ENCODE measurements around the gene PRDX5. TPM values are rescaled to one million over a fixed set of nuclear protein-coding genes. Genes with fewer than 3 reads are reported as not detected.

PRDX5 gene
- total RNA-seq, 1 donor from 2014 or later: 217 TPM

DNA sequence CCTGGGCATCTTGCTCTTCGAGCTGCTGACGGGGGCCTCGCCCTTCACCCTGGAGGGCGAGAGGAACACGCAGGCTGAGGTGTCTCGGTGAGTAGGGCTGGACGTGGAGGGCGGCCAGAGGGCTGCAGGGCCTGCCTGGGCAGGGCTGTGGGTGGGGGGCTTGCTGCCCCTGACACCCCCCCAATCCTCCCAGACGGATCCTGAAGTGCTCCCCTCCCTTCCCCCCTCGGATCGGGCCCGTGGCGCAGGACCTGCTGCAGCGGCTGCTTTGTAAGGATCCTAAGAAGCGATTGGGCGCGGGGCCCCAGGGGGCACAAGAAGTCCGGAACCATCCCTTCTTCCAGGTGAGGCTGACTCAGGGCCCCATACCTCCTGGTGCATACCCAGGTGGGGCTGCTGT is 43.7 kb downstream of the PRDX5 start:
- DNase-seq (ENCODE audit: low read depth in 2 of 2): no peak

DNA sequence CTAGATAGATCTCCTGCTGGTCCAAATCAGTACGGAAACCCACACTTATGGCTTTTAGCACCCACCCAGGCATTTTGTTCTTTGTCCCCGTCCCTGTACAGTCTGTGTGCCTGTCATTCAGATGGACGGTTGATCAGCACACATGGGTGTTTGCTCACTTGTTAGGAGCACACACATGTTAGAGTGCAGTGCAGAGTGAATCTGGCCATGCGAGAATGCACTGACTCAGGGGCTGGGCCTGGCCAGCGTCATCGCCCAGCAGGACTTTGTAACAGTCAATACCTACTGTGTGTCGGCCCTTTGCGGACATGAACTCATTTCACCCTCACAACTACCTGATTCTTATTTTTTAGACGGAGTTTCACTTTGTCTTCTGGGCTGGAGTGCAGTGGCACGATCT is 44.4 kb downstream of the PRDX5 start:
- no peak for DNase-seq (ENCODE audit: low read depth in 2 of 2)

DNA sequence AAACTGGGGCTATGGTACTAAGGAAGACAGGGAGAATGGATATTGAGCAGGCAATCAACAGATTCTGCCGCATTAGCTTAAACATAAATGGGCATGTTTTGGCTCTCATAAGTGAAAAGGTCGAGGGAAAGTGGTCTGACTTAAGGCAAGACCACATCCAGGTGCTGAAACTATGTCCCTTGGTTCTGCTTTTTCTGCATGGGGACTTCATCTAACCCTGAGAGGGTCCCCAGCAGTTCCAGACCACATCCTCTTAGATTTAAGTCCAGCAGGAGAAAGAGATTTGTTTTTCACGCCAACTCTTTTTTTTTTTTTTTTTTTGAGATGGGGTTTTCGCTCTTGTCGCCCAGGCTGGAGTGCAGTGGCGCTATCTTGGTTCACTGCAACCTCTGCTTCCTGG is 46.5 kb downstream of the PRDX5 start:
- no peak for DNase-seq (ENCODE audit: low read depth in 2 of 2)

- no peak for DNase-seq (ENCODE audit: low read depth in 2 of 2)
Observed at GRCh38 chr11:64364911-64365310, 47.0 kb downstream of the PRDX5 start.

DNA sequence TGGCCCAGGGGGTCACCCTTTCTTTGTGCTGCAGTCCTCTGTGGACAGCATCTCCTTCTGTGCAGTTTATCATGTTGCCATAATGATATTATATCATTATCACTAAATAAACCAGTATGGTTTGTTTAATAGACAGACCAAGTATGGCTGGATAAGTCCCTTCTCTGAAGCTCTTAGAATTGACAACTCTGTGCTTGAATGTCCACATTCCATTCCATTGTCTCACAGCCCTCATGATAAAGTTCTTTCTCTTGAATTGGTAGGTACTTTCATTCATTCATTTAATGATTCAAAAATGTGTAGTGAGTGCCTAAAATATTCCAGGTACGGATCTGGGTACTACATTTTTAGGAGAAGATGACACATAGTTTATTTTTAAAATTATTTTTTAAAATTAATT is 48.8 kb downstream of the PRDX5 start:
- DNase-seq (ENCODE audit: low read depth in 2 of 2): no peak

- DNase-seq (ENCODE audit: low read depth in 2 of 2): no peak
Observed at GRCh38 chr11:64367931-64368672, 50.2 kb downstream of the PRDX5 start.

GRCh38 chr11:64368673-64369074 is 50.8 kb downstream of the PRDX5 start:
- no peak for DNase-seq (ENCODE audit: low read depth in 2 of 2)

GRCh38 chr11:64369440-64370421 is 51.8 kb downstream of the PRDX5 start:
- DNase-seq (ENCODE audit: low read depth in 2 of 2): no peak

DNA sequence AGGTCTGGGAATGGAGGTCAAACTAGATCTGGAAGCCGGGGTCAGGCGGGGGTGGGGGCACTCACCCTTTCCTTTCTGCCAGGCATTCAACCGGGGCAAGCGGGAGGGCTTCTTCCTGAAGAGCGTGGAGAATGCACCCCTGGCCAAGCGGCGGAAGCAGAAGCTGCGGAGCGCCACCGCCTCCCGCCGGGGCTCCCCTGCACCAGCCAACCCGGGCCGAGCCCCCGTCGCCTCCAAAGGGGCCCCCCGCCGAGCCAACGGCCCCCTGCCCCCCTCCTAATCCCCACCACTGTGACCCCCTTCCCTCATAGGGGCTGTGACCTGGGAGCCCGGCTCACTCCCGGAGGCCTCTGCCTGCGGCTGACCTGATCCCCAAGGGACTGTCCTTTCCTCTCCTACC is 53.3 kb downstream of the PRDX5 start:
- DNase-seq (ENCODE audit: low read depth in 2 of 2): no peak

Other genes with a start within 250 kb of the PRDX5 start
- gene MACROD1, start 152.0 kb upstream of the PRDX5 start, total RNA-seq: 23.1 and 25.4 TPM in 2 replicates
- 117 and 122 TPM in 2 replicates for gene STIP1, start 131.9 kb upstream of the PRDX5 start, total RNA-seq
- 5.4 and 15.7 TPM in 2 replicates for gene FERMT3, start 111.4 kb upstream of the PRDX5 start, total RNA-seq
- gene TRPT1, start 91.9 kb upstream of the PRDX5 start, total RNA-seq: 19.3 and 27.6 TPM in 2 replicates
- gene NUDT22, start 91.8 kb upstream of the PRDX5 start, total RNA-seq: 26.4 and 31.1 TPM in 2 replicates
- 7.8 and 20.1 TPM in 2 replicates for gene DNAJC4, start 87.6 kb upstream of the PRDX5 start, total RNA-seq
- 7.7 and 22.4 TPM in 2 replicates for gene VEGFB, start 83.5 kb upstream of the PRDX5 start, total RNA-seq
- gene FKBP2, start 77.0 kb upstream of the PRDX5 start, total RNA-seq: 51.3 and 69.7 TPM in 2 replicates
- 130 and 156 TPM in 2 replicates for gene PPP1R14B, start 71.2 kb upstream of the PRDX5 start, total RNA-seq
- gene PLCB3, start 66.6 kb upstream of the PRDX5 start, total RNA-seq: 16.3 and 17.3 TPM in 2 replicates
- 65.4 and 65.7 TPM in 2 replicates for gene BAD, start 33.5 kb upstream of the PRDX5 start, total RNA-seq
- gene GPR137, start 32.3 kb upstream of the PRDX5 start, total RNA-seq: 6.2 and 9.5 TPM in 2 replicates
- gene KCNK4, start 26.8 kb upstream of the PRDX5 start, total RNA-seq: not detected in 2 replicates
- gene CATSPERZ, start 17.8 kb upstream of the PRDX5 start, total RNA-seq: 0.25 TPM in 1 of 2 replicates, not detected in the other
- gene ESRRA, start 12.6 kb upstream of the PRDX5 start, total RNA-seq: 42.0 and 56.0 TPM in 2 replicates
- gene TRMT112, start 562 bp upstream of the PRDX5 start, total RNA-seq: 168 and 222 TPM in 2 replicates
- 1.5 and 1.8 TPM in 2 replicates for gene CCDC88B, start 22.1 kb downstream of the PRDX5 start, total RNA-seq
- 29.4 and 35.8 TPM in 2 replicates for gene RPS6KA4, start 41.0 kb downstream of the PRDX5 start, total RNA-seq
- gene SLC22A11, start 237.8 kb downstream of the PRDX5 start, total RNA-seq: not detected in 2 replicates